Measurements from ENCODE around the gene BDKRB2.

The BDKRB2 gene

GRCh38 chr14:96177766-96178375 is 26.8 kb upstream of the BDKRB2 start:
- no peak for DNase-seq

- DNase-seq: no peak
Observed at GRCh38 chr14:96178461-96179321, 25.9 kb upstream of the BDKRB2 start.

GRCh38 chr14:96180043-96180874 is 24.4 kb upstream of the BDKRB2 start:
- no peak for DNase-seq

- no peak for DNase-seq
Observed at GRCh38 chr14:96181186-96182056, 23.2 kb upstream of the BDKRB2 start.

GRCh38 chr14:96182546-96182945 is 22.1 kb upstream of the BDKRB2 start:
- no peak for DNase-seq

GRCh38 chr14:96184737-96185136 is 19.9 kb upstream of the BDKRB2 start:
- no peak for DNase-seq

GRCh38 chr14:96187216-96188031 is 17.2 kb upstream of the BDKRB2 start:
- no peak for DNase-seq

GRCh38 chr14:96189281-96189711 is 15.3 kb upstream of the BDKRB2 start:
- no peak for DNase-seq

GRCh38 chr14:96191353-96191752 is 13.3 kb upstream of the BDKRB2 start:
- no peak for DNase-seq

GRCh38 chr14:96191841-96192462 is 12.7 kb upstream of the BDKRB2 start:
- no peak for DNase-seq

GRCh38 chr14:96192975-96193805 is 11.4 kb upstream of the BDKRB2 start:
- no peak for DNase-seq

GRCh38 chr14:96194262-96194656 is 10.4 kb upstream of the BDKRB2 start:
- no peak for DNase-seq

GRCh38 chr14:96194657-96195431 is 9.8 kb upstream of the BDKRB2 start:
- no peak for DNase-seq

- DNase-seq: no peak
Observed at GRCh38 chr14:96195441-96196081, 9.1 kb upstream of the BDKRB2 start.

GRCh38 chr14:96197163-96197852 is 7.3 kb upstream of the BDKRB2 start:
- no peak for DNase-seq

GRCh38 chr14:96197969-96198368 is 6.7 kb upstream of the BDKRB2 start:
- no peak for DNase-seq

- no peak for DNase-seq
Observed at GRCh38 chr14:96198430-96199130, 6.1 kb upstream of the BDKRB2 start.

- no peak for DNase-seq
Observed at GRCh38 chr14:96201157-96201556, 3.5 kb upstream of the BDKRB2 start.
